K562 (cell line): ENCODE data around the gene DNMT3L. TPM values are rescaled to one million over a fixed set of nuclear protein-coding genes. Genes with fewer than 3 reads are reported as not detected.

Experiments
- ATAC-seq: fragments of 200-7000 bp; cut with Tn5 transposase; 3 replicates; pipeline ENCODE4 v1.9.1; 2020; ENCODE audit warnings: moderate library complexity
- BruUV-seq: library from RNA; stranded (reverse); fragments of 400-500 nt; replicated peaks from 2 replicates; lab custom pipeline; 2021; lab: Mats Ljungman, UMichigan
- CTCF ChIA-PET: fragments of 300-600 bp; formaldehyde crosslinking; extraction: SDS; loops from one replicate; lab custom pipeline; 2021; ENCODE audit warnings: low intra/inter-chr PET ratio; lab: Yijun Ruan, JAX
- POLR2A ChIA-PET: fragments of 300-600, 350-650 bp; sonication (Branson Sonifier 250); formaldehyde crosslinking; extraction: SDS; loops from one replicate; lab custom pipeline; 2021; ENCODE audit warnings: antibody characterized with exemption, inconsistent platforms; lab: Yijun Ruan, JAX
- DNase-seq, 4 experiments: peaks; one replicate each; pipeline versions ENCODE4 v3.0.0 to v3.0.0-alpha.2; 2011 to 2018; ENCODE audit warnings: low spot score in 3 of 4, mixed read lengths in 3 of 4; ENCODE audit errors: extremely low read depth in 1 of 4
- FAIRE-seq: peaks from 2 replicates; lab custom pipeline; 2011; peaks lifted over from hg19 to GRCh38; lab: Jason Lieb, UNC
- H2AFZ ChIP-seq: 2 replicates; pipeline ENCODE4 v1.6.0; 2011; ENCODE audit warnings: low read depth, low read length, control low read depth, inconsistent platforms
- H3K27ac ChIP-seq: fragments of 200-600 bp; 3 replicates; pipeline ENCODE4 v1.8.0; 2011; ENCODE audit warnings: low read depth, mild to moderate bottlenecking, control low read depth, inconsistent platforms, low read length, moderate library complexity, mixed read lengths; ENCODE audit errors: extremely low read depth
- H3K27me3 ChIP-seq, 2 experiments: fragments of 300-600 bp in 1 of 2; 2 replicates in 1 of 2; 3 replicates in 1 of 2; pipeline versions ENCODE4 v1.6.0 to v1.8.0; 2011; ENCODE audit warnings: inconsistent platforms in 2 of 2, low read length in 2 of 2, mild to moderate bottlenecking in 1 of 2, mixed read lengths in 1 of 2, moderate library complexity in 1 of 2; ENCODE audit not compliant: control insufficient read depth in 2 of 2, insufficient read depth in 2 of 2
- H3K36me3 ChIP-seq: fragments of 300-600 bp; 3 replicates; pipeline ENCODE4 v1.8.0; 2011; ENCODE audit warnings: mild to moderate bottlenecking, low read length, inconsistent platforms; ENCODE audit not compliant: control insufficient read depth, insufficient read depth
- H3K4me1 ChIP-seq, 2 experiments: fragments of 200-600 bp in 1 of 2; replicated peaks in 1 of 2; 2 replicates in 1 of 2; 3 replicates in 1 of 2; pipeline versions ENCODE4 v1.5.1 to v1.8.0; 2011; ENCODE audit warnings: inconsistent platforms in 2 of 2, low read length in 2 of 2, mild to moderate bottlenecking in 1 of 2, mixed read lengths in 1 of 2, moderate library complexity in 1 of 2; ENCODE audit not compliant: control insufficient read depth in 2 of 2, insufficient read depth in 2 of 2
- H3K4me2 ChIP-seq: 2 replicates; pipeline ENCODE4 v1.6.1; 2011; ENCODE audit warnings: low read length, control low read depth, inconsistent platforms, mixed read lengths; ENCODE audit not compliant: insufficient read depth
- H3K4me3 ChIP-seq: fragments of 200-600 bp; sonication (generic), shearing (Covaris generic); 2 replicates; pipeline ENCODE4 v1.5.1; 2016; ENCODE audit warnings: control low read depth, inconsistent platforms
- H3K79me2 ChIP-seq: fragments of 200-600 bp; 3 replicates; pipeline ENCODE4 v1.8.0; 2011; ENCODE audit warnings: low read length, inconsistent platforms; ENCODE audit not compliant: control insufficient read depth, insufficient read depth
- H3K9ac ChIP-seq, 2 experiments: 2 replicates each; pipeline versions ENCODE4 v1.6.0 to v1.6.1; 2011; ENCODE audit warnings: low read depth in 2 of 2, low read length in 2 of 2, control low read depth in 1 of 2, inconsistent platforms in 1 of 2, mild to moderate bottlenecking in 1 of 2, mixed read lengths in 1 of 2; ENCODE audit not compliant: insufficient read depth in 1 of 2
- H3K9me1 ChIP-seq: one replicate; pipeline ENCODE4 v1.6.0; 2011; ENCODE audit warnings: inconsistent platforms, mild to moderate bottlenecking, low read length, moderate library complexity; ENCODE audit not compliant: control insufficient read depth, insufficient read depth
- H3K9me3 ChIP-seq: replicated peaks from 2 replicates; pipeline ENCODE4 v1.5.1; 2011; ENCODE audit warnings: low read depth, low read length, inconsistent platforms; ENCODE audit not compliant: control insufficient read depth, insufficient read depth
- H4K20me1 ChIP-seq: replicated peaks from 2 replicates; pipeline ENCODE4 v1.6.1; 2011; ENCODE audit warnings: low read length, inconsistent platforms, mixed read lengths; ENCODE audit not compliant: control insufficient read depth, insufficient read depth
- ARNT ChIP-seq, 2 experiments: fragments of 450-650 bp; IDR thresholded peaks; 2 replicates each; pipeline ENCODE4 v1.6.1; 2016; ENCODE audit warnings: mild to moderate bottlenecking in 1 of 2
- CHD2 ChIP-seq: IDR thresholded peaks from 2 replicates; pipeline ENCODE4 v1.6.1; 2011; ENCODE audit warnings: low read depth, low read length
- CTCF ChIP-seq, 3 experiments: IDR thresholded peaks in 2 of 3; conservative IDR thresholded peaks in 1 of 3; 2 replicates each; pipeline ENCODE4 v1.5.1; 2011 to 2012; ENCODE audit warnings: low read length in 3 of 3, mild to moderate bottlenecking in 3 of 3, control low read depth in 2 of 3, improper control_type of control experiment in 1 of 3, inconsistent platforms in 1 of 3, low read depth in 1 of 3, mixed read lengths in 1 of 3, moderate library complexity in 1 of 3; ENCODE audit not compliant: insufficient read depth in 2 of 3
- E2F4 ChIP-seq: sonication (generic); formaldehyde crosslinking; IDR thresholded peaks from 2 replicates; pipeline ENCODE4 v1.8.0; 2022; ENCODE audit warnings: mild to moderate bottlenecking, low read depth, missing genetic modification reagents
- ERF ChIP-seq: fragments of 450-650 bp; formaldehyde crosslinking; IDR thresholded peaks from 2 replicates; pipeline ENCODE4 v1.4.0; 2020; ENCODE audit warnings: mild to moderate bottlenecking, mixed read lengths
- FOXA3 ChIP-seq, 2 experiments: fragments of 450-650 bp in 1 of 2; sonication (generic) in 1 of 2; formaldehyde crosslinking; IDR thresholded peaks in 1 of 2; conservative IDR thresholded peaks in 1 of 2; 2 replicates each; pipeline versions ENCODE4 v1.4.0 to v1.8.0; 2020 to 2022; ENCODE audit warnings: mild to moderate bottlenecking in 2 of 2, missing genetic modification reagents in 1 of 2
- FOXJ3 ChIP-seq: sonication (generic); formaldehyde crosslinking; IDR thresholded peaks from 2 replicates; pipeline ENCODE4 v1.4.0; 2020; ENCODE audit warnings: mild to moderate bottlenecking, missing genetic modification reagents
- HMGN3 ChIP-seq: IDR thresholded peaks from 2 replicates; pipeline ENCODE4 v1.6.1; 2011; ENCODE audit warnings: borderline replicate concordance, low read depth, mild to moderate bottlenecking, mixed read lengths, low read length; ENCODE audit not compliant: insufficient read length; ENCODE audit errors: extremely low read depth
- JUND ChIP-seq, 2 experiments: IDR thresholded peaks; 2 replicates in 1 of 2; 3 replicates in 1 of 2; pipeline ENCODE4 v1.6.1; 2011; ENCODE audit warnings: borderline replicate concordance in 2 of 2, low read depth in 2 of 2, low read length in 2 of 2, improper control_type of control experiment in 1 of 2, missing biosample characterization in 1 of 2, missing genetic modification characterization in 1 of 2, missing genetic modification reagents in 1 of 2
- NFIC ChIP-seq: fragments of 450-650 bp; IDR thresholded peaks from 2 replicates; pipeline ENCODE4 v1.6.1; 2017; ENCODE audit warnings: mild to moderate bottlenecking, inconsistent platforms
- PURB ChIP-seq: sonication (generic); formaldehyde crosslinking; IDR thresholded peaks from 2 replicates; pipeline ENCODE4 v1.9.0; 2021; ENCODE audit warnings: low read depth, mild to moderate bottlenecking, missing genetic modification reagents
- SMAD2 ChIP-seq: fragments of 150-350 bp; IDR thresholded peaks from 2 replicates; pipeline ENCODE4 v1.6.1; 2014; ENCODE audit warnings: low read depth, mild to moderate bottlenecking, low read length
- SMAD4 ChIP-seq: fragments of 250-450 bp; sonication (Bioruptor Pico); conservative IDR thresholded peaks from 2 replicates; pipeline ENCODE4 v1.8.0; 2021; ENCODE audit warnings: inconsistent platforms, mild to moderate bottlenecking, moderate library complexity
- SP1 ChIP-seq: sonication (generic); formaldehyde crosslinking; IDR thresholded peaks from 2 replicates; pipeline ENCODE4 v1.8.1; 2022; ENCODE audit warnings: mild to moderate bottlenecking, missing genetic modification reagents
- TAL1 ChIP-seq: fragments of 450-650 bp; IDR thresholded peaks from 2 replicates; pipeline ENCODE4 v1.6.1; 2016; ENCODE audit warnings: mild to moderate bottlenecking
- ZNF41 ChIP-seq: fragments of 250-450 bp; sonication (Bioruptor Pico); conservative IDR thresholded peaks from 2 replicates; pipeline ENCODE4 v1.4.0; 2020; ENCODE audit warnings: mild to moderate bottlenecking
- WGBS: fragments of 100-300 bp; shearing (Covaris generic); methylation state at CpG from one replicate; pipeline ENCODE4 v1.1.6; 2016; ENCODE audit warnings: low coverage, mixed read lengths; ENCODE audit not compliant: insufficient coverage; ENCODE audit errors: missing lambda C conversion rate; 5-methylcytosine and 5-hydroxymethylcytosine counted together
- in situ Hi-C: fragments of 300-500 bp; cut with MboI; formaldehyde crosslinking; loops from 4 replicates; pipeline ENCODE4 v1.15.0; 2018; ENCODE audit warnings: inconsistent platforms, mixed read lengths
- intact Hi-C: fragments of 100-400 bp; cut with micrococcal nuclease; formaldehyde crosslinking; loops from 2 replicates; pipeline ENCODE4 v1.14.2; 2022
- polyA plus RNA-seq, 8 experiments: library from polyadenylated mRNA; depleted of rRNA in 4 of 8; stranded (reverse) in 5 of 8; unstranded in 3 of 8; fragments of >200 nt; fragmentation: Nextera tagmentation in 2 of 8; fragmentation: Illumina TruSeq in 1 of 8; extraction: Ambion mirVana in 2 of 8; extraction: Trizol in 1 of 8; gene quantifications; 2 replicates each; pipeline versions ENCODE4 v1.2.1 to v1.2.3, GENCODE V29; 2011 to 2014; ENCODE audit warnings: inconsistent platforms in 1 of 8, missing spikeins in 1 of 8
- total RNA-seq, 7 experiments: library from RNA; depleted of rRNA in 6 of 7; stranded (reverse); fragments of >200 nt in 6 of 7; fragmentation: Illumina TruSeq in 2 of 7; extraction: Trizol in 2 of 7; gene quantifications; 2 replicates each; pipeline versions ENCODE4 v1.2.1 to v1.2.3, GENCODE V29; 2011 to 2021; ENCODE audit warnings: low replicate concordance in 1 of 7

The DNMT3L gene
- total and polyA plus RNA-seq, 9 of the 15 experiments (the other 6 are each of a cell fraction or from before 2014, with no cell fraction given), result 0.08 TPM; not detected in 8

- Histone ChIP-seq H3K4me1 (peaks cover 13 to 76% of the 10 kb centered on the region in 2 experiments), H3K27ac (no peak overlapping the region), H3K9me1 (peaks cover 11% of the 10 kb centered on the region), H3K36me3 (no peaks in the 10 kb centered on the region; the same call in 2 of the 3 replicates), H3K27me3 (peaks cover 0 to 7% of the 10 kb centered on the region in 2 experiments; a peak in 1 of 5 replicates), H4K20me1 (peaks cover 20% of the 10 kb centered on the region), H3K4me3 (no peak overlapping the region), H3K4me2 (no peak overlapping the region; the same call in 1 of the 2 replicates), H3K9me3 (no peaks in the 10 kb centered on the region), H2AFZ (no peak overlapping the region), H3K79me2 (peaks cover 28% of the 10 kb centered on the region), H3K9ac (0 out of 4 replicates have a peak overlapping the region, but pooled peaks of 1 of the 2 experiments have one; percentile 19)
- ChIA-PET POLR2A (interaction anchor here (0.6 to 1.2 kb wide), 6 partner anchors 11 to 1340 kb away, joined by 3 to 5 read pairs (median 3); no protein-coding TSS in a partner anchor), CTCF (interaction anchor here (0.8 to 0.9 kb wide), 2 partner anchors 30 to 359 kb away, joined by 3 to 4 read pairs; no protein-coding TSS in a partner anchor)
- in situ Hi-C loops (loop anchor here (25.0 kb wide), 1 partner anchor 135 kb away; no protein-coding TSS in a partner anchor), intact Hi-C loops (loop anchor here (2.0 kb wide), 1 partner anchor 285 kb away; the partner anchor contains the start of gene TRAPPC10)
- ATAC-seq, result peak; percentile 78
- FAIRE-seq, result peak; percentile 95
- WGBS, result 21% methylated on average over 18 of the region's 22 CpGs
- DNase-seq, result peak; percentile 81 to 91 (median 86)
- BruUV-seq, result no TSS peak
- TF ChIP-seq NFIC (no peak), HMGN3 (no peak), FOXA3 (CRISPR knock-in tag; conservative IDR thresholded peaks at IDR 0.05 in 1 of 2, IDR thresholded peaks at IDR 0.05 in 1 of 2) (0 out of 4 replicates have a peak, but pooled peaks of 1 of the 2 experiments have one; percentile 12), ERF (CRISPR knock-in tag) (no peak), ARNT (IDR thresholded peaks at IDR 0.05) (no peak), ZNF41 (CRISPR knock-in tag) (no peak), TAL1 (no peak), E2F4 (CRISPR knock-in tag) (no peak), SMAD4 (CRISPR knock-in tag) (0 out of 2 replicates have a peak, but pooled peaks have one; percentile 34), CTCF (IDR thresholded peaks at IDR 0.05 in 2 of 3, conservative IDR thresholded peaks at IDR 0.05 in 1 of 3; ENCODE audit: insufficient read depth in 2 of 3, low read depth in 1 of 3, low read length in 3 of 3) (peak; percentile 90 to 98 (median 95)), SMAD2 (no peak), CHD2 (no peak), JUND (IDR thresholded peaks at IDR 0.05; ENCODE audit: borderline replicate concordance, low read depth, low read length) (peak; percentile 60; the same call in 1 of the 2 replicates), JUND (tag; IDR thresholded peaks at IDR 0.05; ENCODE audit: borderline replicate concordance, low read depth, low read length) (no peak; the same call in 2 of the 3 replicates), SP1 (CRISPR knock-in tag) (no peak), FOXJ3 (CRISPR knock-in tag) (no peak), PURB (CRISPR knock-in tag) (no peak)
Measured at GRCh38 chr21:44297525-44298290, 36.0 kb upstream of the DNMT3L start.
